ENCODE results near the gene CDH13. TPM values are rescaled to one million over a fixed set of nuclear protein-coding genes. Genes with fewer than 3 reads are reported as not detected.

The CDH13 gene
- polyA plus RNA-seq, 1 donor from 2014 or later = 3.2 TPM

DNA sequence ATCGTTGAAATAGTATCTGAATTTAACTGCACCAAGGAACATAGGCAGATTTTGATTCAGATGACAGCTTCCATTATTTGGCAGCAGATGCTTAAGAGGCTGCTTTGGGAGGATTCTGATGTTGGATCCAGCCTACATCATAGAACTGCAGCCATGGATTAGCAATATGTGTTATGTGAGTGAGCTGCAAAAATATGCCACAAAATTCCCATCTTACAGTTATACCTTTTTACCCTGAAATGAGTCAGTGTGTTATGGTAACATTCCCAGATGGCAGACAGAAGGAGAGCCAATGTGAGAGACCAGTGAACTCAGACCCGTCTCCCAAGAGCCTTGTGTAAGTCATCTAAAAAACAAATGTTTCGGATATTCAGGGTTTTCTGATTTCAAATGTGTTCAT, 206.1 kb downstream of the CDH13 start:
- Histone ChIP-seq H3K4me3 (ENCODE audit: low read length) (no peak overlapping the region), H3K9ac (ENCODE audit: low read length) (no peak overlapping the region), H3K27me3 (ENCODE audit: insufficient read depth, low read depth, low read length) (no peaks in the 10 kb centered on the region), H3K27ac (ENCODE audit: low read length) (no peak overlapping the region), H2AFZ (ENCODE audit: low read depth, low read length) (no peak overlapping the region), H3K36me3 (ENCODE audit: insufficient read depth, low read length) (no peaks in the 10 kb centered on the region), H3K9me2 (ENCODE audit: insufficient read depth, low read length) (no peaks in the 10 kb centered on the region), H3K79me2 (replicated peaks; ENCODE audit: insufficient read depth, low read length) (no peaks in the 10 kb centered on the region), H3K9me3 (ENCODE audit: low read length) (no peaks in the 10 kb centered on the region), H4K20me1 (ENCODE audit: insufficient read depth) (no peaks in the 10 kb centered on the region), H3K4me2 (ENCODE audit: low read length) (no peak overlapping the region), H3F3A (ENCODE audit: insufficient read depth, low read length, poor library complexity, severe bottlenecking) (no peaks in the 10 kb centered on the region)
- no peak for TF ChIP-seq SMC3 (conservative IDR thresholded peaks at IDR 0.05; ENCODE audit: poor library complexity)
- no peak for TF ChIP-seq TAF1 (IDR thresholded peaks at IDR 0.05; ENCODE audit: low read depth)
- TF ChIP-seq, protein P1, sequence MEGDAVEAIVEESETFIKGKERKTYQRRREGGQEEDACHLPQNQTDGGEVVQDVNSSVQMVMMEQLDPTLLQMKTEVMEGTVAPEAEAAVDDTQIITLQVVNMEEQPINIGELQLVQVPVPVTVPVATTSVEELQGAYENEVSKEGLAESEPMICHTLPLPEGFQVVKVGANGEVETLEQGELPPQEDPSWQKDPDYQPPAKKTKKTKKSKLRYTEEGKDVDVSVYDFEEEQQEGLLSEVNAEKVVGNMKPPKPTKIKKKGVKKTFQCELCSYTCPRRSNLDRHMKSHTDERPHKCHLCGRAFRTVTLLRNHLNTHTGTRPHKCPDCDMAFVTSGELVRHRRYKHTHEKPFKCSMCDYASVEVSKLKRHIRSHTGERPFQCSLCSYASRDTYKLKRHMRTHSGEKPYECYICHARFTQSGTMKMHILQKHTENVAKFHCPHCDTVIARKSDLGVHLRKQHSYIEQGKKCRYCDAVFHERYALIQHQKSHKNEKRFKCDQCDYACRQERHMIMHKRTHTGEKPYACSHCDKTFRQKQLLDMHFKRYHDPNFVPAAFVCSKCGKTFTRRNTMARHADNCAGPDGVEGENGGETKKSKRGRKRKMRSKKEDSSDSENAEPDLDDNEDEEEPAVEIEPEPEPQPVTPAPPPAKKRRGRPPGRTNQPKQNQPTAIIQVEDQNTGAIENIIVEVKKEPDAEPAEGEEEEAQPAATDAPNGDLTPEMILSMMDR (IDR thresholded peaks at IDR 0.05; ENCODE audit: poor library complexity, severe bottlenecking) = no peak
- TF ChIP-seq MXI1 (conservative IDR thresholded peaks at IDR 0.05; ENCODE audit: poor library complexity, severe bottlenecking) = no peak
- no peak for TF ChIP-seq EP300 (conservative IDR thresholded peaks at IDR 0.05; ENCODE audit: poor library complexity, severe bottlenecking)
- TF ChIP-seq, protein P2, sequence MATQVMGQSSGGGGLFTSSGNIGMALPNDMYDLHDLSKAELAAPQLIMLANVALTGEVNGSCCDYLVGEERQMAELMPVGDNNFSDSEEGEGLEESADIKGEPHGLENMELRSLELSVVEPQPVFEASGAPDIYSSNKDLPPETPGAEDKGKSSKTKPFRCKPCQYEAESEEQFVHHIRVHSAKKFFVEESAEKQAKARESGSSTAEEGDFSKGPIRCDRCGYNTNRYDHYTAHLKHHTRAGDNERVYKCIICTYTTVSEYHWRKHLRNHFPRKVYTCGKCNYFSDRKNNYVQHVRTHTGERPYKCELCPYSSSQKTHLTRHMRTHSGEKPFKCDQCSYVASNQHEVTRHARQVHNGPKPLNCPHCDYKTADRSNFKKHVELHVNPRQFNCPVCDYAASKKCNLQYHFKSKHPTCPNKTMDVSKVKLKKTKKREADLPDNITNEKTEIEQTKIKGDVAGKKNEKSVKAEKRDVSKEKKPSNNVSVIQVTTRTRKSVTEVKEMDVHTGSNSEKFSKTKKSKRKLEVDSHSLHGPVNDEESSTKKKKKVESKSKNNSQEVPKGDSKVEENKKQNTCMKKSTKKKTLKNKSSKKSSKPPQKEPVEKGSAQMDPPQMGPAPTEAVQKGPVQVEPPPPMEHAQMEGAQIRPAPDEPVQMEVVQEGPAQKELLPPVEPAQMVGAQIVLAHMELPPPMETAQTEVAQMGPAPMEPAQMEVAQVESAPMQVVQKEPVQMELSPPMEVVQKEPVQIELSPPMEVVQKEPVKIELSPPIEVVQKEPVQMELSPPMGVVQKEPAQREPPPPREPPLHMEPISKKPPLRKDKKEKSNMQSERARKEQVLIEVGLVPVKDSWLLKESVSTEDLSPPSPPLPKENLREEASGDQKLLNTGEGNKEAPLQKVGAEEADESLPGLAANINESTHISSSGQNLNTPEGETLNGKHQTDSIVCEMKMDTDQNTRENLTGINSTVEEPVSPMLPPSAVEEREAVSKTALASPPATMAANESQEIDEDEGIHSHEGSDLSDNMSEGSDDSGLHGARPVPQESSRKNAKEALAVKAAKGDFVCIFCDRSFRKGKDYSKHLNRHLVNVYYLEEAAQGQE (IDR thresholded peaks at IDR 0.05; ENCODE audit: borderline replicate concordance) = no peak
- TF ChIP-seq POLR2AphosphoS5 (IDR thresholded peaks at IDR 0.05) = no peak

DNA sequence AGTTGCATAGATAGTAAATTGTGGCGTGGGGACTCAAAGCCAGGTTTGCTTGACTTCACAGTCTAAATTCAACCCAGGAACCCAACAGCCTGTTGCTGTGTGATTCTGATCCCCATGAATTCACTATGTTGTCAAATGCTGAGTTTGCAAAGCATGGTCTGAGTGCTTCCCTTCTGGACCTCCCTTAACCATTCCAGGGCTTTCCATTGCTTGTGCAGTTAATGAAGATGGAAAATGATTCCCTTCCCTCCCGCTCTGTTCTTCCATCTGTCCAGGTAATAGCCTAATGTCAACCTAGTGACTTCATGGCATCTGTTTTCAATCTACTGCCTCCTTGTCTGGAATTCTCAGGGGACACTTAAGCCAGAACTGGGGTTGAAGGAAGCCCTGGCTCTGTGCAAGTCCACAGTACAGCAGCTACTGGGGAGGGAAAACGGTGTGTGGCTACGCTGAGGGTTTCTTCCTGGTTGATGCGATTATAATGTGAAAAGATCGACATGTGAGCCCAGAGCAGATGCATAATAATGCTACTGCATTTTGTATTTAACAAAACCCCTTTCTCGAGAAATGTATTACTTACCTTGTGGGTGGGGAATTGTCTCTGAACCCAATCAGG, 206.7 kb downstream of the CDH13 start:
- no peaks in the 10 kb centered on the region for H3K9me3 ChIP-seq (ENCODE audit: low read length)
- no peak overlapping the region for H3K4me2 ChIP-seq (ENCODE audit: low read length)
- H3K79me2 ChIP-seq (replicated peaks; ENCODE audit: insufficient read depth, low read length) = no peaks in the 10 kb centered on the region
- H3K27ac ChIP-seq (ENCODE audit: low read length) = no peak overlapping the region
- no peak overlapping the region for H3K9ac ChIP-seq (ENCODE audit: low read length)
- TF ChIP-seq MXI1 (conservative IDR thresholded peaks at IDR 0.05; ENCODE audit: poor library complexity, severe bottlenecking) = no peak
- TF ChIP-seq SMC3 (conservative IDR thresholded peaks at IDR 0.05; ENCODE audit: poor library complexity) = no peak
- no peak for TF ChIP-seq POLR2AphosphoS5 (IDR thresholded peaks at IDR 0.05)
- TF ChIP-seq EZH2 (IDR thresholded peaks at IDR 0.05; ENCODE audit: borderline replicate concordance, insufficient read depth, low read length, poor library complexity, severe bottlenecking) = no peak
- no peak for TF ChIP-seq RAD21 (conservative IDR thresholded peaks at IDR 0.05)
- TF ChIP-seq, protein P1 (IDR thresholded peaks at IDR 0.05; ENCODE audit: poor library complexity, severe bottlenecking) = no peak
- TF ChIP-seq TAF1 (IDR thresholded peaks at IDR 0.05; ENCODE audit: low read depth) = no peak
- TF ChIP-seq, protein P2 (IDR thresholded peaks at IDR 0.05; ENCODE audit: borderline replicate concordance) = no peak
- TF ChIP-seq EP300 (conservative IDR thresholded peaks at IDR 0.05; ENCODE audit: poor library complexity, severe bottlenecking) = no peak
- no peak overlapping the region for H2AFZ ChIP-seq (ENCODE audit: low read depth, low read length)
- no peak overlapping the region for H3K4me3 ChIP-seq (ENCODE audit: low read length)
- H3K27me3 ChIP-seq (ENCODE audit: insufficient read depth, low read depth, low read length) = no peaks in the 10 kb centered on the region
- no peaks in the 10 kb centered on the region for H4K20me1 ChIP-seq (ENCODE audit: insufficient read depth)
- no peaks in the 10 kb centered on the region for H3K9me2 ChIP-seq (ENCODE audit: insufficient read depth, low read length)
- H3F3A ChIP-seq (ENCODE audit: insufficient read depth, low read length, poor library complexity, severe bottlenecking) = no peaks in the 10 kb centered on the region
- no peaks in the 10 kb centered on the region for H3K36me3 ChIP-seq (ENCODE audit: insufficient read depth, low read length)

Data from neural cell (in vitro differentiated cells).